T-helper 17 cell (primary cell): ENCODE results near the gene TEX35. TPM values are rescaled to one million over a fixed set of nuclear protein-coding genes. Genes with fewer than 3 reads are reported as not detected.

Experiments
- ATAC-seq: fragments of 150-1000 bp; cut with Tn5 transposase; 2 replicates; pipeline ENCODE4 v1.10.0; 2021; ENCODE audit warnings: mild to moderate bottlenecking, moderate library complexity
- DNase-seq, 3 donors: peaks; one replicate each; pipeline versions ENCODE4 v3.0.0 to v3.0.0-alpha.2; 2020 to 2021
- H3K9me3 ChIP-seq: one replicate; pipeline ENCODE4 v1.7.0; 2013; ENCODE audit warnings: low read length, mild to moderate bottlenecking; ENCODE audit not compliant: control insufficient read depth, poor library complexity, severe bottlenecking
- H3K27ac Mint-ChIP-seq: one replicate; pipeline ENCODE4 v1.8.0; 2022; ENCODE audit warnings: mild to moderate bottlenecking, moderate library complexity, mixed read lengths
- H3K27me3 Mint-ChIP-seq: one replicate; pipeline ENCODE4 v1.8.0; 2022; ENCODE audit warnings: mixed read lengths
- H3K36me3 Mint-ChIP-seq: one replicate; pipeline ENCODE4 v1.8.0; 2022; ENCODE audit warnings: low read depth, mixed read lengths
- H3K4me1 Mint-ChIP-seq: one replicate; pipeline ENCODE4 v1.8.0; 2022; ENCODE audit warnings: mild to moderate bottlenecking, mixed read lengths
- H3K4me3 Mint-ChIP-seq: one replicate; pipeline ENCODE4 v1.8.0; 2022; ENCODE audit warnings: mild to moderate bottlenecking, moderate library complexity, mixed read lengths
- total RNA-seq, 4 donors: library from RNA in 2 of 4; stranded (reverse) in 2 of 4; gene quantifications; one replicate each; pipeline ENCODE4 v1.2.3 and lab custom pipeline; 2022 to 2026

The TEX35 gene
- total RNA-seq, 2 donors from 2014 or later = not detected

GRCh38 chr1:178532392-178532791, 19.5 kb downstream of the TEX35 start:
- peaks cover 5% of the 10 kb centered on the region for H3K36me3 Mint-ChIP-seq
- peak overlapping the region; percentile 79 for H3K27ac Mint-ChIP-seq
- no peaks in the 10 kb centered on the region for H3K9me3 ChIP-seq

DNA sequence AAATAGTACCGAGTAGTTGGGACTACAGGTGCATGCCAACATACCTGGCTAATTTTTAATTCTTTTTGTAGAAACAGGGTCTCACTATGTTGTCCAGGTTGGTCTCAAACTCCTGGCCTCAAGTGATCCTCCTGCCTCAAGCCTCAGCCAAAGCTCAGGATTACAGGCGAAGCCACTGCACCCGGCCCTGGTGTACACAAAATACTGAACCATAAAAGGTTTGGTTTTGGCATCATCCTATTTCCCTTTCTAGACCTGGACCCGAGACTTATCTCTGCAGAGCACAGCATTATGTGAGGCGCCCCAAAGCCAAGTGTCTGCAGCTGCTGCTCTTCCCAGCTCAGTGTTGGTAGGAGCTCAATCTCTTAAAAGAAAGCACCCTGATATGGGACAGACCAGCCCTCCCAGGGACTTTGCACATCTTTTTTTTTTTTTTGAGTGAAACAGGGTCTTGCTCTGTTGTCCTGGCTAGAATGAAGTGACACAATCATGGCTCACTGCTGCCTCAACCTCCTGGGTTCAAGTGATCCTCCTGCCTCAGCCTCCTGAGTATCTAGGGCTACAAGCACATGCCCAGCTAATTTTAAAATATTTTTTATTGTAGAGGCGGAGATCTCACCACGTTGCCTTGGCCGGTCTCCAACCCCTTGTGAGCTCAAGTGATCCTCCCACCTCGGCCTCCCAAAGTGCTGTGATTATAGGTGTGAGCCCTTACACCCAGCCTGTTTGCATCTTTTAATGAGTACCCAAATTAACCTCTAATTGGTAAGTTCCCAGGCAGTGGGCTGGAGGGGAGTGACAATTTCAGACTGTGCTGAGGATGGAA, 20.4 kb downstream of the TEX35 start:
- DNase-seq = no peak
- H3K36me3 Mint-ChIP-seq = peaks cover 2% of the 10 kb centered on the region
- no peak for ATAC-seq
- H3K27me3 Mint-ChIP-seq = peaks cover 14% of the 10 kb centered on the region
- no peak overlapping the region for H3K4me3 Mint-ChIP-seq
- H3K27ac Mint-ChIP-seq = no peak overlapping the region
- H3K9me3 ChIP-seq = no peaks in the 10 kb centered on the region
- peaks cover 3% of the 10 kb centered on the region for H3K4me1 Mint-ChIP-seq

More at GRCh38 chr1:178532392-178532791, 19.5 kb downstream of the TEX35 start:
- ATAC-seq (peak; percentile 89), DNase-seq (peak; percentile 46 to 66 (median 59))
- Mint-ChIP-seq H3K4me1 (peaks cover 3% of the 10 kb centered on the region), H3K4me3 (no peak overlapping the region), H3K27me3 (peaks cover 23% of the 10 kb centered on the region)

DNA sequence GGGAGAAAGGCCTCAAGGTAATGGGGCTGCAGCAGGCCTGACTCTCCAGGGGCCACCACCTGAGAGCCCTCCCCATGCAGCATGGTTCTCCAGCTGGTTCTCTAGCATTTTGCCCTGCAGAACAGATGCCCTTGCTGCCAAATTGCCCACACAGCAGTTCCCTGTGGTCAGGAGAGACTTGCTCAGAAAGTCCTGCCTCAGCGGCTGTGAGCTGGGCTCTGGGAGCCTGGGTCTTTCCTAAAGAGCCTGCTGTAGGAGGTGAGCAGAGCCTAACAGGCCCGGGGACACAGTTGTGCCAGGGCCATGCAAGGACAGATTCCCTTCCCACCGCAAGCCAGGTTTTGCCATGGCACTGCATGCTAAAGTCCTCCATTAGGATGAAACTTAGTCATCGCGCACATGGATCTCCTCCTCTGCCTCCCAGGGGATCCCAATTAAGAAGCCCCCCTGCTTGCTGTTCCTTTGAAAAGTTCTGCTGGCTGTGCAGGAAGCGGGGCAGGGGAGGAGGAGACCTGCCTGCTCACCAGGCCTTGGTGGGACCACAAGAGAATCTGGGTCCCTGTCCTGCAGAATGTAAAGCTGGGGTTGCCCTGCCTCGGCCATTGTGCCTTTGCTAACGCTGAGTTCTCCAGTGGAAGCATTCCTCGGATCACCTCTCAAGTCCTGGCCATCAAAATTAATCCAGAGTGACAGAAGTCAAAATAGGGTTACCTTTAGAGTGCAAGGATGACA, 21.4 kb downstream of the TEX35 start:
- DNase-seq (no peak), ATAC-seq (no peak)
- peaks cover 2% of the 10 kb centered on the region for H3K36me3 Mint-ChIP-seq
- no peaks in the 10 kb centered on the region for H3K9me3 ChIP-seq
- H3K27ac Mint-ChIP-seq = no peak overlapping the region
- H3K4me3 Mint-ChIP-seq = no peak overlapping the region
- peaks cover 8% of the 10 kb centered on the region for H3K27me3 Mint-ChIP-seq
- peaks cover 3% of the 10 kb centered on the region for H3K4me1 Mint-ChIP-seq

DNA sequence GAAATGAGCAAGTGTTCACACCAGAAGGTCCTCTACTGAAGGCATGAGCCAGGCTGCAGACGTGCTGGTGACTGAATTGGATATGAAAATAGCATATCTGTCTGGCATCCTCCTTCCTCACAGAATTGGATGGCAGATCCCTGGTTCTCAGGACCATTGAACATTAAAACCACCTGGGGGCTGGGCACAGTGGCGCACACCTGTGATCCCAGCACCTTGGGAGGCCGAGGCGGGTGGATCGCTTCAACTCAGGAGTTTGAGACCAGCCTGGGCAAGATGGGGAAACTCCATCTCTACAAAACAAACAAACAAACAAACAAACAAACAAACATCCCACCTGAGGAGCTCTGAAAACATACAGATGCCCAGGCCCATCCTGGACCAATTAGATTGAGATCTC, 23.4 kb downstream of the TEX35 start:
- H3K27ac Mint-ChIP-seq = no peak overlapping the region
- DNase-seq (no peak), ATAC-seq (no peak)
- no peaks in the 10 kb centered on the region for H3K36me3 Mint-ChIP-seq
- H3K4me3 Mint-ChIP-seq = no peak overlapping the region
- H3K4me1 Mint-ChIP-seq = peaks cover 7% of the 10 kb centered on the region
- peaks cover 8% of the 10 kb centered on the region for H3K27me3 Mint-ChIP-seq
- no peaks in the 10 kb centered on the region for H3K9me3 ChIP-seq

GRCh38 chr1:178536844-178537371, 24.0 kb downstream of the TEX35 start:
- H3K36me3 Mint-ChIP-seq = no peaks in the 10 kb centered on the region
- H3K27ac Mint-ChIP-seq = no peak overlapping the region
- no peak for ATAC-seq

GRCh38 chr1:178537382-178538090, 24.6 kb downstream of the TEX35 start:
- ATAC-seq = no peak
- Mint-ChIP-seq H3K4me3 (no peak overlapping the region), H3K27me3 (peaks cover 2% of the 10 kb centered on the region), H3K36me3 (no peaks in the 10 kb centered on the region), H3K27ac (no peak overlapping the region), H3K4me1 (peaks cover 8% of the 10 kb centered on the region)
- H3K9me3 ChIP-seq = no peaks in the 10 kb centered on the region
- DNase-seq = no peak

More at GRCh38 chr1:178536844-178537371, 24.0 kb downstream of the TEX35 start:
- H3K9me3 ChIP-seq = no peaks in the 10 kb centered on the region
- DNase-seq = no peak
- H3K4me3 Mint-ChIP-seq = no peak overlapping the region
- H3K4me1 Mint-ChIP-seq = peaks cover 10% of the 10 kb centered on the region
- peaks cover 8% of the 10 kb centered on the region for H3K27me3 Mint-ChIP-seq

DNA sequence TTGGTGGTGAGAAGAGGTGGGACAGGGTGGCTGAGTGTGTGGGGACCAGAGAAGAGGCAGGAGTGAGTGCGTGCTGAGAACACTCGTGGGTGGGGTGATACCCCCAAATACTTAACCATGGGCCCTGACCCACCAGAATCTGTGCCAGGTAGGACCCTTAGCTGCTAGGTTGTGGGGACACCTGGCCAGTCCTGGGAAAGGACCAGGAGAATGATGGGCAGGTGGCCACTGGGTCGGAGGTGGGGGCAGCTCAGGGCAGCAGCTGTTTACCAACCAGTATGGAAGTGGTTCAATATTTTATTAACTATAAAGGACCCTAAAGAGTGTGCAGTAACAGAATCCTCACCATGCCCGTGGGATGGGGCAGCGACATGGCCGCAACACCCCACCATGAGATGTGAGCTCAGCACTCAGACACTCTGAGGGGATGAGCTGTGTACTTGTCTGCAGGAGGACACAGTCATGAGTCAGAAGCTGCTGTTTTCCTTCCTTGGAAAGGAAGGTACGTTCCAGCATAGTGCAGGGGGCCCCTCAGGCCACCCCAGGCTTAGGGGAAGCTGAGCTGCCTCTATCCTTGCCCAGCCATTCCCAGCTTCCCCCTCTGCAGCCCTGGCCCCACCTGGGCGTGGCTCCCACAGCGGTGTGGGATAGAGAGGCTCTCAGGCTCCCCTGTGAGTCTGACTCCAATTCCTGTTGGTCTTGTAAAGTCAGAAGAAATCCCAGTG, 25.4 kb downstream of the TEX35 start:
- no peaks in the 10 kb centered on the region for H3K36me3 Mint-ChIP-seq
- DNase-seq (no peak), ATAC-seq (no peak)
- no peak overlapping the region for H3K27ac Mint-ChIP-seq
- H3K9me3 ChIP-seq = no peaks in the 10 kb centered on the region
- no peaks in the 10 kb centered on the region for H3K27me3 Mint-ChIP-seq
- no peak overlapping the region for H3K4me3 Mint-ChIP-seq
- H3K4me1 Mint-ChIP-seq = peaks cover 11% of the 10 kb centered on the region

DNA sequence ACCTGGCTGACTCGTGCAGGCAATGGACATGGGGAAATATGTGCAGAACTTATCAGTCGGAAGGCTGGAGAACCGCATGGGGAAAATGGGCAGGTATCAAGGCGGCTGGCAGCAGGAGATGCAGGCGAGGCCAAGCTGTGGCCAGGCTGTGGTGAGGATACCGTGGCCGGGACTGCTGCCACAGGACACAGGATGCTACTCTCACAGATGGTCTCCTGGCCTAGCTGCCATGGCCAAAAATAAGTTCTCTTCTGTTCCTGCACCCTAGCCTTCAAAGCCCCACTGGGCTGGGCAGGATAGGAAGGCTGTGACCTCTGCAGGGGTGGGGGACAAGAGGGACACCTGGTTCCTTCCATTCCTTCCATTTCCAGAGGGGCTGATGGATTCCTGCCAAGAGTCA, 26.4 kb downstream of the TEX35 start:
- ATAC-seq (no peak), DNase-seq (no peak)
- Mint-ChIP-seq H3K4me1 (peaks cover 12% of the 10 kb centered on the region), H3K36me3 (no peaks in the 10 kb centered on the region), H3K27ac (no peak overlapping the region), H3K27me3 (no peaks in the 10 kb centered on the region), H3K4me3 (no peak overlapping the region)
- H3K9me3 ChIP-seq = no peaks in the 10 kb centered on the region

DNA sequence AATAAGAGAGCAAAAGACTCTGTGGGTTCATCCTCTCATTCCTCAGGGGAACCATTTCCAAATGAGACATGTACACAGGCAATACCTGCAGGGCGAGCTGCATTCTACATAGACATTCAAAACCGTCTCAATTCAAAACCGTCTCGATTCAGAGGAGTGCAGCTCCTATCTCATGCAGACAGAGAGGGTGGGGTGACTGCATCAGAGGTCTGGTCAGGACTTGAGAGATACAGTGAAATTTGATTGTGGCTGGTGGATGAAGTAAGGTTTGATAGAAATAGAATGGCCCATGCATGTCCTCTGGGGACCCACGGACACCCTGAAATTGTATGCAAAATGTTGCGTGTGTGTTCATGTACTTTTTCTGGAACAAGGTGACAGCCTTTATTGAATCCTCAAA, 27.3 kb downstream of the TEX35 start:
- H3K9me3 ChIP-seq = no peaks in the 10 kb centered on the region
- ATAC-seq (no peak), DNase-seq (no peak)
- no peaks in the 10 kb centered on the region for H3K36me3 Mint-ChIP-seq
- H3K4me1 Mint-ChIP-seq = peaks cover 12% of the 10 kb centered on the region
- no peak overlapping the region for H3K27ac Mint-ChIP-seq
- peak overlapping the region; percentile 25 for H3K4me3 Mint-ChIP-seq
- H3K27me3 Mint-ChIP-seq = no peaks in the 10 kb centered on the region

- Mint-ChIP-seq H3K4me3 (peak overlapping the region; percentile 25), H3K4me1 (peaks cover 12% of the 10 kb centered on the region), H3K36me3 (no peaks in the 10 kb centered on the region), H3K27me3 (no peaks in the 10 kb centered on the region), H3K27ac (no peak overlapping the region)
- no peaks in the 10 kb centered on the region for H3K9me3 ChIP-seq
- no peak for ATAC-seq
- no peak for DNase-seq
Measured at GRCh38 chr1:178540646-178541045, 27.7 kb downstream of the TEX35 start.

- no peak for ATAC-seq
- H3K27me3 Mint-ChIP-seq = no peaks in the 10 kb centered on the region
- no peaks in the 10 kb centered on the region for H3K36me3 Mint-ChIP-seq
- peak overlapping the region; percentile 81 for H3K27ac Mint-ChIP-seq
- DNase-seq = no peak
- H3K4me1 Mint-ChIP-seq = peaks cover 12% of the 10 kb centered on the region
- H3K9me3 ChIP-seq = no peaks in the 10 kb centered on the region
- H3K4me3 Mint-ChIP-seq = peak overlapping the region; percentile 93
Measured at GRCh38 chr1:178541379-178541778, 28.5 kb downstream of the TEX35 start.

- Mint-ChIP-seq H3K4me3 (peak overlapping the region; percentile 93), H3K27ac (peak overlapping the region; percentile 81), H3K4me1 (peaks cover 12% of the 10 kb centered on the region), H3K36me3 (no peaks in the 10 kb centered on the region), H3K27me3 (no peaks in the 10 kb centered on the region)
- DNase-seq = peak in 1 of 3 donors; percentile 16
- ATAC-seq = peak; percentile 43
- H3K9me3 ChIP-seq = no peaks in the 10 kb centered on the region
Measured at GRCh38 chr1:178541829-178542553, 29.1 kb downstream of the TEX35 start.
